Activated B cell treated with CpG ODN at 0.5 μM for 24 hours (primary cell): ENCODE measurements around the gene PRKAG1. TPM values are rescaled to one million over a fixed set of nuclear protein-coding genes. Genes with fewer than 3 reads are reported as not detected.

ENCODE experiments used
- ATAC-seq: fragments of 200-7000 bp; cut with Tn5 transposase; one replicate; pipeline ENCODE4 v1.10.0; 2021; ENCODE audit warnings: low read depth, mild to moderate bottlenecking, moderate library complexity
- CTCF ChIA-PET: fragments of 350-600 bp; sonication (Branson Sonifier 250); formaldehyde crosslinking; loops from one replicate; lab custom pipeline; 2021; ENCODE audit warnings: antibody characterized with exemption; lab: Charles Lee
- POLR2A ChIA-PET: fragments of 350-600 bp; sonication (Branson Sonifier 250); formaldehyde crosslinking; loops from one replicate; lab custom pipeline; 2021; ENCODE audit warnings: antibody characterized with exemption; lab: Charles Lee
- DNase-seq: peaks from one replicate; pipeline ENCODE4 v3.0.0; 2022
- H3K27ac Mint-ChIP-seq: one replicate; pipeline ENCODE4 v1.8.0; 2020; ENCODE audit warnings: mixed read lengths
- H3K27me3 Mint-ChIP-seq: one replicate; pipeline ENCODE4 v1.8.0; 2021; ENCODE audit warnings: mixed read lengths
- H3K36me3 Mint-ChIP-seq: one replicate; pipeline ENCODE4 v1.8.0; 2021; ENCODE audit warnings: low read depth, mixed read lengths
- H3K4me1 Mint-ChIP-seq: one replicate; pipeline ENCODE4 v1.8.0; 2021; ENCODE audit warnings: mixed read lengths
- H3K4me3 Mint-ChIP-seq: one replicate; pipeline ENCODE4 v1.8.0; 2020; ENCODE audit warnings: mild to moderate bottlenecking, mixed read lengths
- H3K9me3 Mint-ChIP-seq: one replicate; pipeline ENCODE4 v1.8.0; 2020; ENCODE audit warnings: mixed read lengths
- intact Hi-C: fragments of 100-400 bp; cut with micrococcal nuclease; formaldehyde crosslinking; loops from one replicate; pipeline ENCODE4 v1.15.1; 2024
- total RNA-seq: library from RNA; stranded (reverse); gene quantifications from 2 replicates; pipeline ENCODE4 v1.2.3, GENCODE V29; 2022
- TF ChIP-seq, protein P1 (sequence below): fragments of 200-600 bp; IDR thresholded peaks from one replicate; pipeline ENCODE4 v1.8.0; 2022; ENCODE audit warnings: antibody characterized with exemption, mild to moderate bottlenecking

Gene PRKAG1
- total RNA-seq, 1 donor from 2014 or later = 70.5 TPM

DNA sequence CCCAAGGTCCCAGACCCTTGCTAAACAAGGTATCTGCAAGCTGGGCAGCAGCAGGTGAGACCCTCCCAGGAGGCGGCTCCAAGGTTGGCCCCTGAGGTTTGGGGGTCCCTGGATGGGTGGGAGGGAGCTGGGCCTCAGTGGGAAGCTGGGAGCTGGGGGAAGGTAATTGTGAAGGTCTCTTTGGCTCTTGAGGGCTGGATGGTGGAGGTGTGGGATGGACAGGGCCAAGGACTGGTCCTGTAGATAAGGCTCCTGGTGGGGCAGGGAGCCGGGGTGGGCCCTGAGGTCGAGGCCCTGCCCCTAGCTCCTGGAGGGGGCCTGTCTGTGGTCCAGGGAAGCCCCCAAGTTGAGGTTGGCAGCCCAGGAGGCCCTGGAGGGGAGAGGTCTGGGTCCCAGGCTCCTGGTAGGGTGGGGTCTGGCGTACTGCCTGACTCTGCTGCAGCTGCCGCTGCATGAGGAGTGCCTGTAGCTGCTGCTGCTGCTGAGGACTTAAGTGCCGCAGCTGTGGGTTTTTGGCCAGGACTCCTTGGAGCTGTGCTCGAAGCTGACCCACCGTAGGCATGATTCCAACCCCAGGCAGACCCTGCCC is 13.1 kb upstream of the PRKAG1 start:
- TF ChIP-seq, protein P1, sequence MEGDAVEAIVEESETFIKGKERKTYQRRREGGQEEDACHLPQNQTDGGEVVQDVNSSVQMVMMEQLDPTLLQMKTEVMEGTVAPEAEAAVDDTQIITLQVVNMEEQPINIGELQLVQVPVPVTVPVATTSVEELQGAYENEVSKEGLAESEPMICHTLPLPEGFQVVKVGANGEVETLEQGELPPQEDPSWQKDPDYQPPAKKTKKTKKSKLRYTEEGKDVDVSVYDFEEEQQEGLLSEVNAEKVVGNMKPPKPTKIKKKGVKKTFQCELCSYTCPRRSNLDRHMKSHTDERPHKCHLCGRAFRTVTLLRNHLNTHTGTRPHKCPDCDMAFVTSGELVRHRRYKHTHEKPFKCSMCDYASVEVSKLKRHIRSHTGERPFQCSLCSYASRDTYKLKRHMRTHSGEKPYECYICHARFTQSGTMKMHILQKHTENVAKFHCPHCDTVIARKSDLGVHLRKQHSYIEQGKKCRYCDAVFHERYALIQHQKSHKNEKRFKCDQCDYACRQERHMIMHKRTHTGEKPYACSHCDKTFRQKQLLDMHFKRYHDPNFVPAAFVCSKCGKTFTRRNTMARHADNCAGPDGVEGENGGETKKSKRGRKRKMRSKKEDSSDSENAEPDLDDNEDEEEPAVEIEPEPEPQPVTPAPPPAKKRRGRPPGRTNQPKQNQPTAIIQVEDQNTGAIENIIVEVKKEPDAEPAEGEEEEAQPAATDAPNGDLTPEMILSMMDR = no peak
- H3K27me3 Mint-ChIP-seq = no peaks in the 10 kb centered on the region
- no peaks in the 10 kb centered on the region for H3K4me1 Mint-ChIP-seq
- no peak overlapping the region for H3K27ac Mint-ChIP-seq
- intact Hi-C loops = no loop called here
- H3K4me3 Mint-ChIP-seq = no peak overlapping the region
- ATAC-seq (no peak), DNase-seq (no peak)
- peaks cover 81% of the 10 kb centered on the region for H3K36me3 Mint-ChIP-seq
- ChIA-PET POLR2A (no interaction called here), CTCF (interaction anchor here (0.6 kb wide), 1 partner anchor 289 kb away, joined by 3 read pairs; no protein-coding TSS in a partner anchor)
- no peaks in the 10 kb centered on the region for H3K9me3 Mint-ChIP-seq

DNA sequence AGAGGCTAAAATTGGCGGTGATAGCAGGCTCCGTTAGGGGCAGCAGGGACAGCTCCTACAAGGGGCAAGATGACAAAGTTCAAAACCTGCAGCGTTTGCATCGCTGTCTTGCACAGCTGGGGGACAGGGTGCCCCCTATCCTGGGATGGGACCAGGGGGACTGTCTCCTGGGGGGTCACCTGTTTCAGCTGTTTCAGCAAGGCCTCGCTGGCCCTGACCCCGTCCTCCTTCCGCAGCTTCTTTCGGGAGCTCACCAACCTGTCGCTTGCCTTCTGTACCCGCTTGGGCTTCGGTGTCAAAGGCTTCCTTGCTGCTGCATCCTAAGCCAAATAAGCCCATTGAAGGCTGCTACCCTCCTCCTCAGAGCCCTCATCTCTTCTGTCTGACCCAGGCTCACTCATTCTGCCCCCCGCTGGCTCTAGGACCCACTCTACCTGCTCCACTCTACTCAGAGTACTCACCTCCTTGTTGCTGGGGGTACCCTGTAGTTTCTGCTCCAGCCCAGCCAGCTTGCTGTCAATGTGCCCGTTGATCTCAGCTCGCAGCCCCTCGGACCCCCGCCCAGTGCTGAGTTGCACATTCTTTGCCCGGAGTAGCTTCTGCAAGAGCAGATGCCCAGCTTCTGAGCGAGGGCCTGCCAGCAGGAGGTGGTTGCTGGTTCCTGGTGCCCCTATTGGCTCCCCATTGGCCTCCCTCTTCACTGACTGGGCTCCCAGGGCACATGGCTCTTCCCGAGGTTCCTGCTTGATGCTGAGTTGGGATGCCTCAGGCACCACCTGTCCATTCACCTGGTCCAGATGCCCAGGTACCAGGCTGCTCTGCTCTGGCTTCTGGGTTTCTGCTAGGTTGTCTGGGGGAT is 12.4 kb upstream of the PRKAG1 start:
- H3K9me3 Mint-ChIP-seq = no peaks in the 10 kb centered on the region
- intact Hi-C loops = no loop called here
- CTCF ChIA-PET = interaction anchor here (0.6 kb wide), 1 partner anchor 290 kb away, joined by 3 read pairs; no protein-coding TSS in a partner anchor
- H3K4me1 Mint-ChIP-seq = no peaks in the 10 kb centered on the region
- no peak overlapping the region for H3K4me3 Mint-ChIP-seq
- DNase-seq (no peak), ATAC-seq (no peak)
- POLR2A ChIA-PET = interaction anchor here (1.0 kb wide), 1 partner anchor 100 kb away, joined by 3 read pairs; the partner anchor contains the start of gene TUBA1B
- H3K36me3 Mint-ChIP-seq = peaks cover 84% of the 10 kb centered on the region
- no peaks in the 10 kb centered on the region for H3K27me3 Mint-ChIP-seq
- H3K27ac Mint-ChIP-seq = no peak overlapping the region
- TF ChIP-seq, protein P1 = no peak

DNA sequence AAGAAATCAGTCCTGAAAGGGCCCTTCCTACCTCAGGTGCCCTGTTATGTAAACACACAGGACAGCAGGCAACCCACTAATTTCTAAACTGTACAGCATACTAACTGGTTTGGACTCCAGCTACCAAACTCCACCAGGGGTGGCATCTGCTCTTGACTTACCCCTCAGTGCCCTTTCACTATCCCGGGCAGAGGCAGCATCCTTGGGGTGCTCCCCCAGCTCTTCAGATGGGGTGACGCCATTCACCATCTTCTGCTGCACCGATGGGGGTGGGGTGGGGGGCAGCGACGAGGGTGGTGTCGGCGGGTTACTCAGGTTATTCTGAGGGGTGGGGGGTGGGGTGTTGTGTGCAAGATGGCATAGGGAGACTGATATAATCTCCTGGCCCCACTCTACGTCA is 11.5 kb upstream of the PRKAG1 start:
- ATAC-seq = no peak
- Mint-ChIP-seq H3K4me1 (no peaks in the 10 kb centered on the region), H3K4me3 (no peak overlapping the region), H3K27ac (peak overlapping the region; percentile 21), H3K9me3 (no peaks in the 10 kb centered on the region), H3K36me3 (peaks cover 85% of the 10 kb centered on the region), H3K27me3 (no peaks in the 10 kb centered on the region)
- DNase-seq = no peak
- POLR2A ChIA-PET = interaction anchor here (1.0 kb wide), 1 partner anchor 101 kb away, joined by 3 read pairs; the partner anchor contains the start of gene TUBA1B
- TF ChIP-seq, protein P1 = no peak
- CTCF ChIA-PET = interaction anchor here (1.0 to 1.4 kb wide), 2 partner anchors 13 to 34 kb away, joined by 3 to 4 read pairs; no protein-coding TSS in a partner anchor
- intact Hi-C loops = no loop called here

DNA sequence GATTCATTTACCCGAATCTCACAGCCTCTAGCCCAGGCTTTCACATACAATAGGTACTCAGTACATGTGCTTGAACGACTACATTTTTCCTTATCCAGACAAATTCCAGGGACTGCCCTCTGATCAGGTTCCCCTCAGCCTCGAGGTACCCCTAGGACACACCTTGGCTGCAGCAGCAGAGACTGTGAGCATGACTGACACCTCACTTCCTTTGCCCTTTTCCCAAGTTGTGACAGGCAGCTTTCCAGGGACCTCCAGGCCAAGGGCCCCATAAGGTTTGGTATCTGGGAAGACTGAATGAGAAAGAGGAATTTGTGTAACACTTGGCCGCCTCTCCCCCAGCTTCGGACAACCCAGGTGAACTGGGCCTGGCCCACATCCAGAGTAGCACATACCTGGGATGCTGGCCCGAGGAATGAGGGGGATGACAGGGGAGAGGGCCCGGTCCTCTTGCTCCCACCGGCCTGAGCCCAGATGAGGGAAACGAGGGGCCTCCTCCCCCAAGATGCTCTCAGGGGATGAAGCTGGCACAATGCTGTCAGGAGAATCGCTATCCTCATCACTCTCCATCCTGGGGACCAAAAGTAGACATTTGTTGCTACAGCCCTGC is 10.2 kb upstream of the PRKAG1 start:
- Mint-ChIP-seq H3K9me3 (no peaks in the 10 kb centered on the region), H3K4me3 (no peak overlapping the region), H3K27me3 (no peaks in the 10 kb centered on the region), H3K36me3 (peaks cover 81% of the 10 kb centered on the region), H3K4me1 (no peaks in the 10 kb centered on the region), H3K27ac (no peak overlapping the region)
- intact Hi-C loops = no loop called here
- ChIA-PET CTCF (interaction anchor here (0.6 to 1.4 kb wide), 2 partner anchors 14 to 23 kb away, joined by 3 to 4 read pairs; no protein-coding TSS in a partner anchor), POLR2A (no interaction called here)
- TF ChIP-seq, protein P1 = no peak
- DNase-seq (no peak), ATAC-seq (no peak)
